Posterior cingulate gyrus (tissue), 11 donors: Measurements from ENCODE around the gene XXYLT1.
A peak's percentile ranks its signal among the peaks of the same experiment; 100 is the strongest.

Experiments
- DNase-seq, 10 donors: peaks; one replicate each; pipeline versions ENCODE4 v3.0.0 to v3.0.0-alpha.2; 2020 to 2021; ENCODE audit warnings: mixed read lengths in 3 of 10
- intact Hi-C: fragments of 100-400 bp; cut with DNase I; formaldehyde crosslinking; loops from one replicate; pipeline ENCODE4 v1.15.1; 2023

Gene XXYLT1

GRCh38 chr3:195030791-195031321, 240.1 kb downstream of the XXYLT1 start:
- intact Hi-C loops, result no loop called here
- peak in 1 of 10 donors; percentile 35 for DNase-seq

GRCh38 chr3:195028877-195029606, 241.9 kb downstream of the XXYLT1 start:
- no peak for DNase-seq
- intact Hi-C loops, result no loop called here

- peak in 1 of 10 donors; percentile 23 for DNase-seq
- intact Hi-C loops, result no loop called here
These were observed 245.1 kb downstream of the XXYLT1 start for GRCh38 chr3:195025884-195026200.

DNA sequence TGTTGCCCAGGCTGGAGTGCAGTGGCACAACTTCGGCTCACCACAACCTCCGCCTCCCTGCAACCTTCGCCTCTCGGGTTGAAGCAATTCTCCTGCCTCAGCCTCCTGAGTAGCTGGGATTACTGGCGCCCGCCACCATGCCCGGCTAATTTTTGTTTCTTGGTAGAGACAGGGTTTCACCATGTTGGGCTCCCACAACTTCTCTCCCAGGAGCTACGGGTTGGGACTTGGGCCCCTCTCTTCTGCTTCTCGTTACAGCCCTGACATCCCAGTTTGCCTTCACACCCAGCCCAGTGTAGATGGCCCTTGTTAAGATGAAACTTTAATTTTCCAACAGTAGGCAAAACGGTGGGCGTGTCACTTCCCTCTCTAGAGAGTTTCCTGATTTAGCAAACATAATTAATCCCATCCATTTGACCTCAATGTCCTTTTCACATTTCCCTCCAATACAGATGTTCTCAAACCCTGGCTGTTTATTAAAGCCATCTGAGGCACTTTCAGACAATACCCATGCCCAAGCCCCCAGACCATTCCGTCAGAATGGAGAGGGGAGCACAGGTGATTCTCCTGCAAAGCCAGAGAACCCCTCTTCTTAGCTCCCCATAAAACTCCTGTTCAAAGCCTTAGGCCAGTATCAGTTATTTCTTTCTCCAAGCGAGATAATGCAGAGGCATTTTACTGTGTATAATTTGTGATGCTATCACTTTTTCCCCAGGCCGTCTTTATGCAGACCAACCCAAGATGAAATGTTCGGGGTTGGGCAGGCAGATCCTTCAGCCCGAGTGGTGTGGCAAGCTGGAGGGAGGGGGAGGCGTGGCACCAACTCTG, 245.7 kb downstream of the XXYLT1 start:
- intact Hi-C loops, result no loop called here
- DNase-seq, result peak in 1 of 10 donors; percentile 60

DNA sequence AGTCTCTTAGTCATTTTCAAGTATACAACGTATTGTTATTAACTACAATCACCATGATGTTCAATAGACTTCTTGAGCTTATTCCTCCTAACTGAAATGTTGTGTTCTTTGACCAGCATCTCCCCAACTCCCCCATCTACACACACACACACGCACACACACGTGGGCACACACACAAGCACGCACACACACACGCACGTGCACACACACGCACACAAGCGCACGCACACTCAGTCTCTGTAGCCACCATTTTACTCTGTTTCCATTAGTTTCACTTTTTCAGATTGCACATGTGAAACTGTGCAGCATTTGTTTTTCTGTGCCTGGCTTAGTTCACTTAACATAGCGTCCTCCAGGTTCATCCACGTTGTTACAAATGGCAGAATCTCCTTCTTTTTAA, 247.0 kb downstream of the XXYLT1 start:
- DNase-seq, result no peak
- intact Hi-C loops, result no loop called here

- intact Hi-C loops, result no loop called here
- no peak for DNase-seq
These were observed 247.4 kb downstream of the XXYLT1 start for GRCh38 chr3:195023576-195023975.

- DNase-seq, result no peak
- intact Hi-C loops, result no loop called here
These were observed 249.3 kb downstream of the XXYLT1 start for GRCh38 chr3:195021692-195022091.

GRCh38 chr3:195020921-195021320, 250.0 kb downstream of the XXYLT1 start:
- no peak for DNase-seq
- intact Hi-C loops, result no loop called here

DNA sequence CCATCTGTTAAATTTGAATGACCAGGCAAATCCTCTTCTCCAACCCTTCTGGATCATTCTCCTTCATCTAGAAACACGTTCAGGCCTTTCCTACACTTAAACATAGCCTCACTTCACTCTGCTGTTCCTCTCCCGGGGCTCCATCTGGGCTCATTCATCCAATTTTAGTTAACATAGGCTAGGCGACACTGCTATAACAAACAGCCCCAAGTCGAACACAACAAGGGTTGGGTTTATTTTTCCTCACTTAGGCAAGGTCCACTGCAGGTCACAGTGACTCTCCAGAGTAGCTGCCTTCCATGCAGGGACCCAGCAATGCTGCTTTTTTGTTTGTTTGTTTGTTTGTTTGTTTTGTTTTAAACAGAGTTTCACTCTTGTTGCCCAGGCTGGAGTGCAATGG, 250.8 kb downstream of the XXYLT1 start:
- DNase-seq, result no peak
- intact Hi-C loops, result no loop called here

GRCh38 chr3:195019335-195019734, 251.6 kb downstream of the XXYLT1 start:
- intact Hi-C loops, result no loop called here
- DNase-seq, result no peak
